Neural cell (in vitro differentiated cells): ENCODE results near the gene KLHL17. TPM values are rescaled to one million over a fixed set of nuclear protein-coding genes. Genes with fewer than 3 reads are reported as not detected.
"Not testable (repeated sequence)": the region's sequence is repeated elsewhere in the genome, so short reads cannot be mapped to it uniquely, and the experiment has no call there.

Experiments used
- H2AFZ ChIP-seq: fragments of 200-600, 300-800 bp; sonication (generic), shearing (Covaris generic); 2 replicates; pipeline ENCODE4 v1.6.0; 2014; ENCODE audit warnings: low read depth, mild to moderate bottlenecking, antibody characterized with exemption, low read length, moderate library complexity
- H3F3A ChIP-seq: fragments of 200-600 bp; shearing (Covaris generic); 2 replicates; pipeline ENCODE4 v1.6.1; 2016; ENCODE audit warnings: mild to moderate bottlenecking, moderate library complexity, mixed read lengths, antibody characterized with exemption, low read length; ENCODE audit not compliant: insufficient read depth, poor library complexity, severe bottlenecking
- H3K27ac ChIP-seq: fragments of 200-600, 300-800 bp; sonication (generic), shearing (Covaris generic); 2 replicates; pipeline ENCODE4 v1.5.1; 2014; ENCODE audit warnings: mild to moderate bottlenecking, low read length, moderate library complexity
- H3K27me3 ChIP-seq: fragments of 300-800, 200-600 bp; sonication (generic), shearing (Covaris generic); 2 replicates; pipeline ENCODE4 v1.6.0; 2014; ENCODE audit warnings: mild to moderate bottlenecking, low read depth, low read length, moderate library complexity; ENCODE audit not compliant: insufficient read depth
- H3K36me3 ChIP-seq: fragments of 300-800, 200-600 bp; sonication (generic), shearing (Covaris generic); 2 replicates; pipeline ENCODE4 v1.5.1; 2014; ENCODE audit warnings: mild to moderate bottlenecking, antibody characterized with exemption, low read length, moderate library complexity; ENCODE audit not compliant: insufficient read depth
- H3K4me2 ChIP-seq: fragments of 300-800, 200-600 bp; sonication (generic), shearing (Covaris generic); 2 replicates; pipeline ENCODE4 v1.6.0; 2014; ENCODE audit warnings: mild to moderate bottlenecking, low read length
- H3K4me3 ChIP-seq: fragments of 300-800, 200-600 bp; sonication (generic), shearing (Covaris generic); 2 replicates; pipeline ENCODE4 v1.5.1; 2014; ENCODE audit warnings: mild to moderate bottlenecking, low read length, moderate library complexity
- H3K79me2 ChIP-seq: fragments of 200-600 bp; shearing (Covaris generic); replicated peaks from 2 replicates; pipeline ENCODE4 v1.6.0; 2014; ENCODE audit warnings: mild to moderate bottlenecking, low read length, moderate library complexity; ENCODE audit not compliant: insufficient read depth
- H3K9ac ChIP-seq: fragments of 300-800, 200-600 bp; sonication (generic), shearing (Covaris generic); 2 replicates; pipeline ENCODE4 v1.6.1; 2016; ENCODE audit warnings: mild to moderate bottlenecking, low read length, mixed read lengths
- H3K9me2 ChIP-seq: fragments of 200-600 bp; shearing (Covaris generic); 2 replicates; pipeline ENCODE4 v1.6.1; 2016; ENCODE audit warnings: mild to moderate bottlenecking, low read length, mixed read lengths; ENCODE audit not compliant: insufficient read depth
- H3K9me3 ChIP-seq: fragments of 200-600, 300-800 bp; sonication (generic), shearing (Covaris generic); 2 replicates; pipeline ENCODE4 v1.6.1; 2016; ENCODE audit warnings: mild to moderate bottlenecking, mixed run types, low read length, moderate library complexity, mixed read lengths
- H4K20me1 ChIP-seq: fragments of 200-600 bp; shearing (Covaris generic); 2 replicates; pipeline ENCODE4 v1.6.1; 2016; ENCODE audit warnings: mild to moderate bottlenecking, mixed run types; ENCODE audit not compliant: insufficient read depth
- CTCF ChIP-seq: fragments of 450-650 bp; IDR thresholded peaks from 2 replicates; pipeline ENCODE4 v1.5.1; 2014; ENCODE audit warnings: antibody characterized with exemption, mild to moderate bottlenecking, moderate library complexity; ENCODE audit not compliant: poor library complexity, severe bottlenecking
- EP300 ChIP-seq: fragments of 450-650 bp; conservative IDR thresholded peaks from 2 replicates; pipeline ENCODE4 v1.6.1; 2014; ENCODE audit warnings: antibody characterized with exemption, mild to moderate bottlenecking, moderate library complexity; ENCODE audit not compliant: poor library complexity, severe bottlenecking
- EZH2 ChIP-seq: fragments of 200-600, 300-800 bp; shearing (Covaris generic), sonication (generic); IDR thresholded peaks from 2 replicates; pipeline ENCODE4 v1.6.1; 2014; ENCODE audit warnings: antibody characterized with exemption, low read length, borderline replicate concordance, mild to moderate bottlenecking; ENCODE audit not compliant: insufficient read depth, poor library complexity, severe bottlenecking
- MXI1 ChIP-seq: fragments of 450-650 bp; conservative IDR thresholded peaks from 2 replicates; pipeline ENCODE4 v1.6.1; 2014; ENCODE audit warnings: antibody characterized with exemption, mild to moderate bottlenecking; ENCODE audit not compliant: poor library complexity, severe bottlenecking
- RAD21 ChIP-seq: fragments of 450-650 bp; conservative IDR thresholded peaks from 2 replicates; pipeline ENCODE4 v1.6.1; 2014; ENCODE audit warnings: antibody characterized with exemption, mild to moderate bottlenecking, moderate library complexity
- TAF1 ChIP-seq: IDR thresholded peaks from 2 replicates; pipeline ENCODE4 v1.6.1; 2012; ENCODE audit warnings: low read depth
- polyA plus RNA-seq: library from polyadenylated mRNA; depleted of rRNA; stranded (reverse); fragments of >200 nt; gene quantifications from 2 replicates; pipeline ENCODE4 v1.2.3, GENCODE V29; 2014
- TF ChIP-seq, protein P1 (sequence below): IDR thresholded peaks from 2 replicates; pipeline ENCODE4 v1.6.1; 2012; ENCODE audit warnings: borderline replicate concordance

KLHL17 gene
- polyA plus RNA-seq, 1 donor from 2014 or later: 52.3 TPM

DNA sequence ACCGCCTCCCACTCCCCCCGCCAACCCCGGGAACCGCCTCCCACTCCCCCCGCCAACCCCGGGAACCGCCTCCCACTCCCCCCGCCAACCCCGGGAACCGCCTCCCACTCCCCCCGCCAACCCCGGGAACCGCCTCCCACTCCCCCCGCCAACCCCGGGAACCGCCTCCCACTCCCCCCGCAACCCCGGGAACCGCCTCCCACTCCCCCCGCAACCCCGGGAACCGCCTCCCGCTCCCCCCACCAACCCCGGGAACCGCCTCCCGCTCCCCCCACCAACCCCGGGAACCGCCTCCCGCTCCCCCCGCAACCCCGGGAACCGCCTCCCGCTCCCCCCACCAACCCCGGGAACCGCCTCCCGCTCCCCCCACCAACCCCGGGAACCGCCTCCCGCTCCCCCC, 16.4 kb downstream of the KLHL17 start:
- H3K79me2 ChIP-seq, H3K9ac ChIP-seq, H3K9me3 ChIP-seq, H4K20me1 ChIP-seq, H3F3A ChIP-seq, H3K27ac ChIP-seq, H3K36me3 ChIP-seq, H3K4me2 ChIP-seq, H3K4me3 ChIP-seq, H3K27me3 ChIP-seq, H3K9me2 ChIP-seq, H2AFZ ChIP-seq: not testable (repeated sequence)

- TF ChIP-seq EP300: no peak
- TF ChIP-seq, protein P1, sequence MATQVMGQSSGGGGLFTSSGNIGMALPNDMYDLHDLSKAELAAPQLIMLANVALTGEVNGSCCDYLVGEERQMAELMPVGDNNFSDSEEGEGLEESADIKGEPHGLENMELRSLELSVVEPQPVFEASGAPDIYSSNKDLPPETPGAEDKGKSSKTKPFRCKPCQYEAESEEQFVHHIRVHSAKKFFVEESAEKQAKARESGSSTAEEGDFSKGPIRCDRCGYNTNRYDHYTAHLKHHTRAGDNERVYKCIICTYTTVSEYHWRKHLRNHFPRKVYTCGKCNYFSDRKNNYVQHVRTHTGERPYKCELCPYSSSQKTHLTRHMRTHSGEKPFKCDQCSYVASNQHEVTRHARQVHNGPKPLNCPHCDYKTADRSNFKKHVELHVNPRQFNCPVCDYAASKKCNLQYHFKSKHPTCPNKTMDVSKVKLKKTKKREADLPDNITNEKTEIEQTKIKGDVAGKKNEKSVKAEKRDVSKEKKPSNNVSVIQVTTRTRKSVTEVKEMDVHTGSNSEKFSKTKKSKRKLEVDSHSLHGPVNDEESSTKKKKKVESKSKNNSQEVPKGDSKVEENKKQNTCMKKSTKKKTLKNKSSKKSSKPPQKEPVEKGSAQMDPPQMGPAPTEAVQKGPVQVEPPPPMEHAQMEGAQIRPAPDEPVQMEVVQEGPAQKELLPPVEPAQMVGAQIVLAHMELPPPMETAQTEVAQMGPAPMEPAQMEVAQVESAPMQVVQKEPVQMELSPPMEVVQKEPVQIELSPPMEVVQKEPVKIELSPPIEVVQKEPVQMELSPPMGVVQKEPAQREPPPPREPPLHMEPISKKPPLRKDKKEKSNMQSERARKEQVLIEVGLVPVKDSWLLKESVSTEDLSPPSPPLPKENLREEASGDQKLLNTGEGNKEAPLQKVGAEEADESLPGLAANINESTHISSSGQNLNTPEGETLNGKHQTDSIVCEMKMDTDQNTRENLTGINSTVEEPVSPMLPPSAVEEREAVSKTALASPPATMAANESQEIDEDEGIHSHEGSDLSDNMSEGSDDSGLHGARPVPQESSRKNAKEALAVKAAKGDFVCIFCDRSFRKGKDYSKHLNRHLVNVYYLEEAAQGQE: no peak
These were observed 17.9 kb downstream of the KLHL17 start for GRCh38 chr1:978069-978834.

GRCh38 chr1:978835-979743, 18.7 kb downstream of the KLHL17 start:
- H3K36me3 ChIP-seq: no peaks in the 10 kb centered on the region
- H3F3A ChIP-seq: no peaks in the 10 kb centered on the region
- H3K79me2 ChIP-seq: no peaks in the 10 kb centered on the region
- H3K27ac ChIP-seq: no peak overlapping the region
- no peaks in the 10 kb centered on the region for H3K27me3 ChIP-seq
- H3K9me2 ChIP-seq: no peaks in the 10 kb centered on the region
- no peak overlapping the region for H3K9ac ChIP-seq
- H4K20me1 ChIP-seq: no peaks in the 10 kb centered on the region
- H2AFZ ChIP-seq: no peak overlapping the region
- no peaks in the 10 kb centered on the region for H3K9me3 ChIP-seq
- TF ChIP-seq CTCF (no peak), EZH2 (no peak), RAD21 (no peak), TAF1 (no peak), MXI1 (no peak)
- H3K4me2 ChIP-seq: no peak overlapping the region
- H3K4me3 ChIP-seq: no peak overlapping the region

More at GRCh38 chr1:978069-978834, 17.9 kb downstream of the KLHL17 start:
- Histone ChIP-seq H3K4me3 (no peak overlapping the region), H3K27me3 (no peaks in the 10 kb centered on the region), H2AFZ (no peak overlapping the region), H3K79me2 (no peaks in the 10 kb centered on the region), H3K9me2 (no peaks in the 10 kb centered on the region), H3K27ac (no peak overlapping the region), H3K9ac (no peak overlapping the region), H3K9me3 (no peaks in the 10 kb centered on the region), H3F3A (no peaks in the 10 kb centered on the region), H4K20me1 (no peaks in the 10 kb centered on the region), H3K36me3 (no peaks in the 10 kb centered on the region), H3K4me2 (no peak overlapping the region)
